ENCODE results near the gene DNAAF1. TPM values are rescaled to one million over a fixed set of nuclear protein-coding genes. Genes with fewer than 3 reads are reported as not detected.

DNAAF1 gene
- total RNA-seq, 1 donor from 2014 or later, result not detected

DNA sequence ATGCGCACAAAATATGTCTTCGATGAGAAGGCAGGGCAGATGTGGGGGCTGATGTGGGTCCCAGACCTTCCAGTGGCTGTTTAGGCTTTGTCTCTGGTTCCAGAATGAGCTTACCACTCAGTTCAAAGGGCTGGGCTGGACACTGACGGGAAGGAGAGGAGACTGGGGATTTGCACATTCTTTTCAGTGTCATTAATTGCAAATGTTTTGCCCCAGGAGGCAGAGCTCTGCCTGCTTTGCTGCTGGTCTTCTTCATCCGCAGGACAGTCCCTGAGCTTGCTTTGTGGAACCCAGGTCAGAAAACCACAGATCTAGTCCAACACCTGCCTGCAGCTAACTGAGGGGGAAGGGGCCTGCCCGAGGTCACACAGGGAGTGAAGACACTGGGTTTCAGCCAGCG, 73.8 kb downstream of the DNAAF1 start:
- no peak for DNase-seq (ENCODE audit: low read depth)
- TF ChIP-seq, protein P1, sequence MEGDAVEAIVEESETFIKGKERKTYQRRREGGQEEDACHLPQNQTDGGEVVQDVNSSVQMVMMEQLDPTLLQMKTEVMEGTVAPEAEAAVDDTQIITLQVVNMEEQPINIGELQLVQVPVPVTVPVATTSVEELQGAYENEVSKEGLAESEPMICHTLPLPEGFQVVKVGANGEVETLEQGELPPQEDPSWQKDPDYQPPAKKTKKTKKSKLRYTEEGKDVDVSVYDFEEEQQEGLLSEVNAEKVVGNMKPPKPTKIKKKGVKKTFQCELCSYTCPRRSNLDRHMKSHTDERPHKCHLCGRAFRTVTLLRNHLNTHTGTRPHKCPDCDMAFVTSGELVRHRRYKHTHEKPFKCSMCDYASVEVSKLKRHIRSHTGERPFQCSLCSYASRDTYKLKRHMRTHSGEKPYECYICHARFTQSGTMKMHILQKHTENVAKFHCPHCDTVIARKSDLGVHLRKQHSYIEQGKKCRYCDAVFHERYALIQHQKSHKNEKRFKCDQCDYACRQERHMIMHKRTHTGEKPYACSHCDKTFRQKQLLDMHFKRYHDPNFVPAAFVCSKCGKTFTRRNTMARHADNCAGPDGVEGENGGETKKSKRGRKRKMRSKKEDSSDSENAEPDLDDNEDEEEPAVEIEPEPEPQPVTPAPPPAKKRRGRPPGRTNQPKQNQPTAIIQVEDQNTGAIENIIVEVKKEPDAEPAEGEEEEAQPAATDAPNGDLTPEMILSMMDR (conservative IDR thresholded peaks at IDR 0.05; ENCODE audit: low read depth, low read length), result no peak
- no peak overlapping the region for H3K4me3 ChIP-seq (ENCODE audit: low read depth, low read length)

DNA sequence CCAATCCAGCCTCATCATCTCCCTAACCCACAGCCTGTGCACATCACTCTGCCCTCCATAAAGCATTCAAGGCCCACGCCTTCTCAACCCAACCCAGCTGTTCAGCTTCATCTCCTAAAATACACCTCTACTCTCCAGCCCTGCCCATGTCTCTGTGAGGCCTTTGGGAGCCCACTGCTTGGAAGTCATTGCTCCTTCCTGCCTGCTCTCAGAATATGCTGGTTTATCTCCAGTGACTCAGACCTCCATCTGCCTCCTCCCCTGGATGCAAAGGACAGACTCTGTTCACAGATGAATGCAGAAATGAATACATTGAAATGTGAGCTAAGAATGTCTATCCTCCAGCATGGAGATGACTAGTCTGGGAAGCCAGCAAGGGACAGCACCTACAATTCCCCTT, 75.7 kb downstream of the DNAAF1 start:
- DNase-seq (ENCODE audit: low read depth), result no peak
- TF ChIP-seq, protein P1 (conservative IDR thresholded peaks at IDR 0.05; ENCODE audit: low read depth, low read length), result no peak
- H3K4me3 ChIP-seq (ENCODE audit: low read depth, low read length), result no peak overlapping the region

DNA sequence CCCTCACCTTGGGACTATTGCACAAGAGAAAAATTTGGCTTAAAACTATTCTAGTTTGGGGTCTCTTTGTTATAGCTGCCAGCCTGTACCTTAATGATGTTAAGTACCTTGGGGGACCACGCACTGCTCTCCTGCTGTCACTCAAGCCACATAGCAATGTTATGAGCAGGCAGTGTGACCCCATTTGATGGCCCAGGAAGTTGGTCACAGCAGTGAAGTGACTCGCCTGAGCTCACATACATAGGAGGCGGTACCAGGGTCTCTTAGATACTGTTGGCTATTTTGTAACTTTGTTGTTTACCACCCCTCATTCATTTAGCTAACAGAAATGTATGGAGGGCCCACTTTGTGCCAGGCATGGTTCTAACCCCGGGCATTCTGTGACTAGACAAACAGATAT, 78.3 kb downstream of the DNAAF1 start:
- DNase-seq (ENCODE audit: low read depth), result no peak
- TF ChIP-seq, protein P1 (conservative IDR thresholded peaks at IDR 0.05; ENCODE audit: low read depth, low read length), result no peak
- H3K4me3 ChIP-seq (ENCODE audit: low read depth, low read length), result no peak overlapping the region

DNA sequence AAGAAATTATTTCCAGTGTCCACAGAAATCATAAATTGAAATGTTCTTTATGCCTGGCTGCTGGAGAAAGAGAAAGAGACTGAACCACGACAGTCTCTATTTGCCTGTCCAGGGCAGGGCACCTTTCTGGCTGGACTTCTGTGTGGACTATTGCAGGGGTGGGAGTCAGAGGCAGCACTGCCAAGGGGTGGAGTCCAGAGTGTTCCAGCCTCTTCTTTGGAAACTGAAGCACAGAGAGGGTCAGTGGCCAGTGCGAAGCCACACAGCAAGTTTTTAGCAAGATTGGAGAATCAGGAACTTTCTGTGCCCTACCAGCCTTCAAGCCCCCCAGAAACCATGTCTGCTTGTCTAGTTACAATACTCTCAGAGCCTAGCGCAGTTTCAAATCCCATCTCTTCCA, 79.4 kb downstream of the DNAAF1 start:
- H3K4me3 ChIP-seq (ENCODE audit: low read depth, low read length), result no peak overlapping the region
- no peak for DNase-seq (ENCODE audit: low read depth)
- TF ChIP-seq, protein P1 (conservative IDR thresholded peaks at IDR 0.05; ENCODE audit: low read depth, low read length), result no peak

DNA sequence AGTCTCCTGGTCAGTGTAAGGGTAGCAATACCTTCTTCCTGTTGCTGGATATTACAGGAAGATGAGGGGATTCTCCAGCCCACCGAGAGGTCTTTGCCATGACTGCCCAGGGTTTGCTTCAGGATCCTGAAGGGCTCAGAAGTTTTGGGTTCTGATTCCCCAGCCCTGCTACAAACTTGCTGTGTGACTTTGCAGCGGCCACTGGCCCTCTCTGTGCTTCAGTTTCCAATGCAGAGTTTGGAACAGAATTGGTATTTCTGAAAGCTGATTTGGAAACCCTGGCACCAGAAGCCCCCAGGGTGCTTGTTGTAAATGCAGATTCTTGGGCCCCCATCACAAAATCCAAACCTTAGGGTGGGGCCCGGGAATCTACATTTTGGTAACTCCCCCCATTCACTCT, 80.0 kb downstream of the DNAAF1 start:
- DNase-seq (ENCODE audit: low read depth), result no peak
- H3K4me3 ChIP-seq (ENCODE audit: low read depth, low read length), result no peak overlapping the region
- TF ChIP-seq, protein P1 (conservative IDR thresholded peaks at IDR 0.05; ENCODE audit: low read depth, low read length), result no peak

DNA sequence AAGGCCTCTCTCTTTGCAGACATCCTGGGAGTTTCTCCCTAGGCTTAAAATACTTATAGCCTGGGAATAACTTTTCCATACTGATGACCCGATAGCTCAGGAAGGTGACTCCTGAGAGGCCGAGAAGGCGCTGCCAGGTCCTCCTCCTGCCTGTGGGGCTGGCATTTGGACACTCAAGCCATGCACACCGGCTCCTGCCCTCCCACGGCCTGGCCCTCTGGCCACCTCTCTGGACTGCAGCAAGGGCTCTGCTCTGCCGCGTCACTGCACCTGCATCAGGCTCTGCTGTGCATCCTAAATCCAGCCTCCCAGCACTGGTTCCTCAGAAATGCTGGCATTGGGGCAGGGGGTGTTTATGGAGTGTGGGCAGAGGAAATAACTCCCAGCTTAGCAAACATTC, 80.5 kb downstream of the DNAAF1 start:
- no peak overlapping the region for H3K4me3 ChIP-seq (ENCODE audit: low read depth, low read length)
- TF ChIP-seq, protein P1 (conservative IDR thresholded peaks at IDR 0.05; ENCODE audit: low read depth, low read length), result no peak
- no peak for DNase-seq (ENCODE audit: low read depth)

DNA sequence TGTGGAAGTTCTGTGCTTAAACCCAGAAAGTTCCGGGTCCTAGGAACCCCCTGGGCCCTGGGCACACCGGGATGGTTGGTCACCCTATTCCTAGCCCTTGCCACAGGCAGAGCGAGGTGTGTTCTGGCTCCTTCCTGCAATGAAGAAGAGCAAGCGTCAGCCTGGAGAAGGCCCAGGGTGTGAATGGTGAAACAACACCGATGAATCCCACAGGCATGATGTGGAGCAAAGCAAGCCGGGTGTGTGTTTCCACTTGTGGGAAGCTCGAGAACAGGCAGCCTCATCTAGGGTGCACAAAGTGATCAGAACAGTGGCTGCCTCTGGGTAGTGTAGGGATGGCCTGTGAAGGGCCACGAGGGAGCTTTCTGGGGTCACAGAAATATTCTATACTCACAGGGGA, 80.9 kb downstream of the DNAAF1 start:
- H3K4me3 ChIP-seq (ENCODE audit: low read depth, low read length), result no peak overlapping the region
- TF ChIP-seq, protein P1 (conservative IDR thresholded peaks at IDR 0.05; ENCODE audit: low read depth, low read length), result no peak
- no peak for DNase-seq (ENCODE audit: low read depth)

Other genes starting within 250 kb of the DNAAF1 start
- gene MLYCD, start 246.2 kb upstream of the DNAAF1 start, total RNA-seq, result 2.9 TPM in 2 replicates
- gene OSGIN1, start 192.1 kb upstream of the DNAAF1 start, total RNA-seq, result 3.7 and 6.1 TPM in 2 replicates
- 0.36 TPM in 1 of 2 replicates, not detected in the other for gene NECAB2, start 177.1 kb upstream of the DNAAF1 start, total RNA-seq
- gene SLC38A8, start 102.5 kb upstream of the DNAAF1 start, total RNA-seq, result not detected in 2 replicates
- 56.2 and 76.3 TPM in 2 replicates for gene MBTPS1, start 28.4 kb upstream of the DNAAF1 start, total RNA-seq
- gene HSDL1, start 131 bp upstream of the DNAAF1 start, total RNA-seq, result 17.0 and 23.3 TPM in 2 replicates
- gene TAF1C, start 41.7 kb downstream of the DNAAF1 start, total RNA-seq, result 30.4 and 31.9 TPM in 2 replicates
- not detected in 2 replicates for gene ADAD2, start 45.8 kb downstream of the DNAAF1 start, total RNA-seq
- not detected in 2 replicates for gene KCNG4, start 94.7 kb downstream of the DNAAF1 start, total RNA-seq
- not detected in 2 replicates for gene WFDC1, start 149.6 kb downstream of the DNAAF1 start, total RNA-seq
- gene ATP2C2, start 223.2 kb downstream of the DNAAF1 start, total RNA-seq, result 1.4 and 6.3 TPM in 2 replicates